Ecto neural progenitor cell (in vitro differentiated cells): ENCODE results near the gene LRP5.
"Not testable (repeated sequence)": the region's sequence is repeated elsewhere in the genome, so short reads cannot be mapped to it uniquely, and the experiment has no call there.

ENCODE experiments used
- DNase-seq: peaks from one replicate; pipeline ENCODE4 v3.0.0-alpha.2; 2018; ENCODE audit warnings: low spot score

LRP5 gene

GRCh38 chr11:68329536-68329935 lies 17.1 kb downstream of the LRP5 start:
- DNase-seq = no peak

- no peak for DNase-seq
These were observed 17.7 kb downstream of the LRP5 start for GRCh38 chr11:68329978-68330699.

GRCh38 chr11:68330700-68331337 lies 18.4 kb downstream of the LRP5 start:
- DNase-seq = no peak

GRCh38 chr11:68331338-68331947 lies 19.1 kb downstream of the LRP5 start:
- no peak for DNase-seq

- no peak for DNase-seq
These were observed 19.8 kb downstream of the LRP5 start for GRCh38 chr11:68332186-68332585.

- no peak for DNase-seq
These were observed 20.8 kb downstream of the LRP5 start for GRCh38 chr11:68333173-68333572.

- DNase-seq = no peak
These were observed 22.5 kb downstream of the LRP5 start for GRCh38 chr11:68334923-68335322.

GRCh38 chr11:68335683-68336082 lies 23.3 kb downstream of the LRP5 start:
- DNase-seq = no peak

- no peak for DNase-seq
These were observed 24.3 kb downstream of the LRP5 start for GRCh38 chr11:68336716-68337115.

- DNase-seq = no peak
These were observed 25.0 kb downstream of the LRP5 start for GRCh38 chr11:68337399-68337835.

GRCh38 chr11:68338051-68338780 lies 25.8 kb downstream of the LRP5 start:
- no peak for DNase-seq

GRCh38 chr11:68340003-68340767 lies 27.8 kb downstream of the LRP5 start:
- no peak for DNase-seq

- DNase-seq = no peak
These were observed 28.6 kb downstream of the LRP5 start for GRCh38 chr11:68340784-68341556.

- DNase-seq = no peak
These were observed 29.4 kb downstream of the LRP5 start for GRCh38 chr11:68341557-68342458.

GRCh38 chr11:68342459-68343158 lies 30.2 kb downstream of the LRP5 start:
- no peak for DNase-seq

- DNase-seq = no peak
These were observed 31.4 kb downstream of the LRP5 start for GRCh38 chr11:68343761-68344256.

GRCh38 chr11:68344821-68345220 lies 32.4 kb downstream of the LRP5 start:
- DNase-seq = not testable (repeated sequence)

GRCh38 chr11:68345776-68346461 lies 33.5 kb downstream of the LRP5 start:
- DNase-seq = no peak

GRCh38 chr11:68346462-68346790 lies 34.0 kb downstream of the LRP5 start:
- DNase-seq = no peak
